Measurements from ENCODE around the gene C1orf159.

C1orf159 gene

GRCh38 chr1:1051127-1051810, 64.6 kb downstream of the C1orf159 start:
- no peak for TF ChIP-seq CTCF (IDR thresholded peaks at IDR 0.05; ENCODE audit: low read length, missing control alignments)
- DNase-seq (ENCODE audit: low read depth) = no peak
- no peak overlapping the region for H3K4me3 ChIP-seq (replicated peaks; ENCODE audit: low read depth, low read length)

- no peak for DNase-seq (ENCODE audit: low read depth)
- no peak overlapping the region for H3K4me3 ChIP-seq (replicated peaks; ENCODE audit: low read depth, low read length)
- no peak for TF ChIP-seq CTCF (IDR thresholded peaks at IDR 0.05; ENCODE audit: low read length, missing control alignments)
Measured at GRCh38 chr1:1050577-1051052, 65.3 kb downstream of the C1orf159 start.

GRCh38 chr1:1049318-1050165, 66.3 kb downstream of the C1orf159 start:
- no peak for TF ChIP-seq CTCF (IDR thresholded peaks at IDR 0.05; ENCODE audit: low read length, missing control alignments)
- no peak overlapping the region for H3K4me3 ChIP-seq (replicated peaks; ENCODE audit: low read depth, low read length)
- no peak for DNase-seq (ENCODE audit: low read depth)

- no peak for TF ChIP-seq CTCF (IDR thresholded peaks at IDR 0.05; ENCODE audit: low read length, missing control alignments)
- DNase-seq (ENCODE audit: low read depth) = no peak
- no peak overlapping the region for H3K4me3 ChIP-seq (replicated peaks; ENCODE audit: low read depth, low read length)
Measured at GRCh38 chr1:1048765-1049164, 67.1 kb downstream of the C1orf159 start.

GRCh38 chr1:1047963-1048362, 67.9 kb downstream of the C1orf159 start:
- no peak for DNase-seq (ENCODE audit: low read depth)
- no peak overlapping the region for H3K4me3 ChIP-seq (replicated peaks; ENCODE audit: low read depth, low read length)
- TF ChIP-seq CTCF (IDR thresholded peaks at IDR 0.05; ENCODE audit: low read length, missing control alignments) = no peak

GRCh38 chr1:1047407-1047806, 68.5 kb downstream of the C1orf159 start:
- TF ChIP-seq CTCF (IDR thresholded peaks at IDR 0.05; ENCODE audit: low read length, missing control alignments) = no peak
- no peak for DNase-seq (ENCODE audit: low read depth)
- H3K4me3 ChIP-seq (replicated peaks; ENCODE audit: low read depth, low read length) = no peak overlapping the region

Measured in fibroblast of pulmonary artery (primary cell).